Neural cell (in vitro differentiated cells): ENCODE data around the gene SLC17A7. TPM values are rescaled to one million over a fixed set of nuclear protein-coding genes. Genes with fewer than 3 reads are reported as not detected.

Source experiments
- H2AFZ ChIP-seq: fragments of 200-600, 300-800 bp; sonication (generic), shearing (Covaris generic); 2 replicates; pipeline ENCODE4 v1.6.0; 2014; ENCODE audit warnings: low read depth, mild to moderate bottlenecking, antibody characterized with exemption, low read length, moderate library complexity
- H3F3A ChIP-seq: fragments of 200-600 bp; shearing (Covaris generic); 2 replicates; pipeline ENCODE4 v1.6.1; 2016; ENCODE audit warnings: mild to moderate bottlenecking, moderate library complexity, mixed read lengths, antibody characterized with exemption, low read length; ENCODE audit not compliant: insufficient read depth, poor library complexity, severe bottlenecking
- H3K27ac ChIP-seq: fragments of 200-600, 300-800 bp; sonication (generic), shearing (Covaris generic); 2 replicates; pipeline ENCODE4 v1.5.1; 2014; ENCODE audit warnings: mild to moderate bottlenecking, low read length, moderate library complexity
- H3K27me3 ChIP-seq: fragments of 300-800, 200-600 bp; sonication (generic), shearing (Covaris generic); 2 replicates; pipeline ENCODE4 v1.6.0; 2014; ENCODE audit warnings: mild to moderate bottlenecking, low read depth, low read length, moderate library complexity; ENCODE audit not compliant: insufficient read depth
- H3K36me3 ChIP-seq: fragments of 300-800, 200-600 bp; sonication (generic), shearing (Covaris generic); 2 replicates; pipeline ENCODE4 v1.5.1; 2014; ENCODE audit warnings: mild to moderate bottlenecking, antibody characterized with exemption, low read length, moderate library complexity; ENCODE audit not compliant: insufficient read depth
- H3K4me2 ChIP-seq: fragments of 300-800, 200-600 bp; sonication (generic), shearing (Covaris generic); 2 replicates; pipeline ENCODE4 v1.6.0; 2014; ENCODE audit warnings: mild to moderate bottlenecking, low read length
- H3K4me3 ChIP-seq: fragments of 300-800, 200-600 bp; sonication (generic), shearing (Covaris generic); 2 replicates; pipeline ENCODE4 v1.5.1; 2014; ENCODE audit warnings: mild to moderate bottlenecking, low read length, moderate library complexity
- H3K79me2 ChIP-seq: fragments of 200-600 bp; shearing (Covaris generic); replicated peaks from 2 replicates; pipeline ENCODE4 v1.6.0; 2014; ENCODE audit warnings: mild to moderate bottlenecking, low read length, moderate library complexity; ENCODE audit not compliant: insufficient read depth
- H3K9ac ChIP-seq: fragments of 300-800, 200-600 bp; sonication (generic), shearing (Covaris generic); 2 replicates; pipeline ENCODE4 v1.6.1; 2016; ENCODE audit warnings: mild to moderate bottlenecking, low read length, mixed read lengths
- H3K9me2 ChIP-seq: fragments of 200-600 bp; shearing (Covaris generic); 2 replicates; pipeline ENCODE4 v1.6.1; 2016; ENCODE audit warnings: mild to moderate bottlenecking, low read length, mixed read lengths; ENCODE audit not compliant: insufficient read depth
- H3K9me3 ChIP-seq: fragments of 200-600, 300-800 bp; sonication (generic), shearing (Covaris generic); 2 replicates; pipeline ENCODE4 v1.6.1; 2016; ENCODE audit warnings: mild to moderate bottlenecking, mixed run types, low read length, moderate library complexity, mixed read lengths
- H4K20me1 ChIP-seq: fragments of 200-600 bp; shearing (Covaris generic); 2 replicates; pipeline ENCODE4 v1.6.1; 2016; ENCODE audit warnings: mild to moderate bottlenecking, mixed run types; ENCODE audit not compliant: insufficient read depth
- EP300 ChIP-seq: fragments of 450-650 bp; conservative IDR thresholded peaks from 2 replicates; pipeline ENCODE4 v1.6.1; 2014; ENCODE audit warnings: antibody characterized with exemption, mild to moderate bottlenecking, moderate library complexity; ENCODE audit not compliant: poor library complexity, severe bottlenecking
- EZH2 ChIP-seq: fragments of 200-600, 300-800 bp; shearing (Covaris generic), sonication (generic); IDR thresholded peaks from 2 replicates; pipeline ENCODE4 v1.6.1; 2014; ENCODE audit warnings: antibody characterized with exemption, low read length, borderline replicate concordance, mild to moderate bottlenecking; ENCODE audit not compliant: insufficient read depth, poor library complexity, severe bottlenecking
- MXI1 ChIP-seq: fragments of 450-650 bp; conservative IDR thresholded peaks from 2 replicates; pipeline ENCODE4 v1.6.1; 2014; ENCODE audit warnings: antibody characterized with exemption, mild to moderate bottlenecking; ENCODE audit not compliant: poor library complexity, severe bottlenecking
- POLR2AphosphoS5 ChIP-seq: IDR thresholded peaks from 2 replicates; pipeline ENCODE4 v1.6.1; 2012
- RAD21 ChIP-seq: fragments of 450-650 bp; conservative IDR thresholded peaks from 2 replicates; pipeline ENCODE4 v1.6.1; 2014; ENCODE audit warnings: antibody characterized with exemption, mild to moderate bottlenecking, moderate library complexity
- SMC3 ChIP-seq: fragments of 450-650 bp; conservative IDR thresholded peaks from 2 replicates; pipeline ENCODE4 v1.6.1; 2014; ENCODE audit warnings: antibody characterized with exemption, mild to moderate bottlenecking, moderate library complexity; ENCODE audit not compliant: poor library complexity
- TAF1 ChIP-seq: IDR thresholded peaks from 2 replicates; pipeline ENCODE4 v1.6.1; 2012; ENCODE audit warnings: low read depth
- polyA minus RNA-seq: library from RNA; depleted of rRNA, polyadenylated mRNA; stranded (reverse); fragments of >200 nt; gene quantifications from 2 replicates; pipeline ENCODE4 v1.2.3, GENCODE V29; 2014
- polyA plus RNA-seq: library from polyadenylated mRNA; depleted of rRNA; stranded (reverse); fragments of >200 nt; gene quantifications from 2 replicates; pipeline ENCODE4 v1.2.3, GENCODE V29; 2014
- TF ChIP-seq, protein P1 (sequence below): fragments of 450-650 bp; IDR thresholded peaks from 2 replicates; pipeline ENCODE4 v1.5.1; 2014; ENCODE audit warnings: antibody characterized with exemption, mild to moderate bottlenecking, moderate library complexity; ENCODE audit not compliant: poor library complexity, severe bottlenecking
- TF ChIP-seq, protein P2 (sequence below): IDR thresholded peaks from 2 replicates; pipeline ENCODE4 v1.6.1; 2012; ENCODE audit warnings: borderline replicate concordance

SLC17A7 gene
- polyA plus RNA-seq (0.07 TPM in 1 of 2 replicates, not detected in the other), polyA minus RNA-seq (not detected in 2 replicates)

DNA sequence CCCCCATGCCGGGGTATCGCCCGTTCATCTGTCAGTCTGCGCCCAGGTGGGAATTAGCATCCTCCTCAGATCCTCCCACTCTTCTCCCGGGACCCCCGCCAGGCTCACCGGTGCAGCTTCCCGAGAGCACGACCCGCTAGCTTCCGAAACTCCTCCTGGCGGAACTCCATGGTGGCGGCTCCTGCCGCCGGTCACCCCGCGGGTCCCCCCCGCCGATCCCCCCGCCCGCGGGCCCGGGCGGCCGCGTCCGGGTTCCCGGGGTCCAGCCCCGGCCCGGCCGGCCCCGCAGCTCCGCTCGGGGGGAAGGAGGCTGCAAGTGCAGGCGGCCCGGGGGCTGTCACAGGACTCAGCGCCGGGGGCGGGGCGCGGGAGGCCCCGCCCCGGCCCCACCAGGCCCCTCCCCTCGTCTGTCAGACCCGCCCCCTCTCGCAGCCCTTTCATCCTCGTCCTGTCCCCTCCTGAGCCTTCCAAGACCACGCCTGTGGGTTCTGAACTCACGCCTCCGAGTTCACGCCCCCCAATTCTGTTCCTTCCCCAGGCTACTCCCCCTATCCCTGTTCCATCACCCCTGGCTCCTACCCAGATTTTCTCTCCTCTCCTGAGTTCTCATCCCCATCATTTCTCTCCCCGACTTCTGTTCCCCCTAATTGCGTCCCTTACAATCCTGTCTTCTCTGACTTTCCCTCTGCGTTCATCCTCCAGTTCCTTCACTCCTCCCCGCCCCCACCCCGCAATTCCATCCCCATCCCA is at the start of gene SLC17A7:
Gene SLC17A7 (minus strand): TSS at position 318 of the 750 bp plus-strand sequence. CDS start 148 bp downstream, at position 170.
- Histone ChIP-seq H4K20me1 (no peaks in the 10 kb centered on the region), H3K9me2 (no peaks in the 10 kb centered on the region), H3K4me2 (no peak within 1 kb of the TSS), H2AFZ (no peak within 1 kb of the TSS), H3K27me3 (peaks cover 68% of the 10 kb centered on the region), H3K79me2 (no peaks in the 10 kb centered on the region), H3K27ac (no peak within 1 kb of the TSS), H3K9ac (peak within 1 kb of the TSS; percentile 3), H3K4me3 (peak within 1 kb of the TSS; percentile 77), H3K36me3 (no peaks in the 10 kb centered on the region), H3K9me3 (no peaks in the 10 kb centered on the region), H3F3A (no peaks in the 10 kb centered on the region)
- TF ChIP-seq MXI1 (no peak), RAD21 (no peak), TAF1 (no peak), SMC3 (no peak), EP300 (no peak), EZH2 (no peak), POLR2AphosphoS5 (no peak)
- TF ChIP-seq, protein P1, sequence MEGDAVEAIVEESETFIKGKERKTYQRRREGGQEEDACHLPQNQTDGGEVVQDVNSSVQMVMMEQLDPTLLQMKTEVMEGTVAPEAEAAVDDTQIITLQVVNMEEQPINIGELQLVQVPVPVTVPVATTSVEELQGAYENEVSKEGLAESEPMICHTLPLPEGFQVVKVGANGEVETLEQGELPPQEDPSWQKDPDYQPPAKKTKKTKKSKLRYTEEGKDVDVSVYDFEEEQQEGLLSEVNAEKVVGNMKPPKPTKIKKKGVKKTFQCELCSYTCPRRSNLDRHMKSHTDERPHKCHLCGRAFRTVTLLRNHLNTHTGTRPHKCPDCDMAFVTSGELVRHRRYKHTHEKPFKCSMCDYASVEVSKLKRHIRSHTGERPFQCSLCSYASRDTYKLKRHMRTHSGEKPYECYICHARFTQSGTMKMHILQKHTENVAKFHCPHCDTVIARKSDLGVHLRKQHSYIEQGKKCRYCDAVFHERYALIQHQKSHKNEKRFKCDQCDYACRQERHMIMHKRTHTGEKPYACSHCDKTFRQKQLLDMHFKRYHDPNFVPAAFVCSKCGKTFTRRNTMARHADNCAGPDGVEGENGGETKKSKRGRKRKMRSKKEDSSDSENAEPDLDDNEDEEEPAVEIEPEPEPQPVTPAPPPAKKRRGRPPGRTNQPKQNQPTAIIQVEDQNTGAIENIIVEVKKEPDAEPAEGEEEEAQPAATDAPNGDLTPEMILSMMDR: no peak
- TF ChIP-seq, protein P2, sequence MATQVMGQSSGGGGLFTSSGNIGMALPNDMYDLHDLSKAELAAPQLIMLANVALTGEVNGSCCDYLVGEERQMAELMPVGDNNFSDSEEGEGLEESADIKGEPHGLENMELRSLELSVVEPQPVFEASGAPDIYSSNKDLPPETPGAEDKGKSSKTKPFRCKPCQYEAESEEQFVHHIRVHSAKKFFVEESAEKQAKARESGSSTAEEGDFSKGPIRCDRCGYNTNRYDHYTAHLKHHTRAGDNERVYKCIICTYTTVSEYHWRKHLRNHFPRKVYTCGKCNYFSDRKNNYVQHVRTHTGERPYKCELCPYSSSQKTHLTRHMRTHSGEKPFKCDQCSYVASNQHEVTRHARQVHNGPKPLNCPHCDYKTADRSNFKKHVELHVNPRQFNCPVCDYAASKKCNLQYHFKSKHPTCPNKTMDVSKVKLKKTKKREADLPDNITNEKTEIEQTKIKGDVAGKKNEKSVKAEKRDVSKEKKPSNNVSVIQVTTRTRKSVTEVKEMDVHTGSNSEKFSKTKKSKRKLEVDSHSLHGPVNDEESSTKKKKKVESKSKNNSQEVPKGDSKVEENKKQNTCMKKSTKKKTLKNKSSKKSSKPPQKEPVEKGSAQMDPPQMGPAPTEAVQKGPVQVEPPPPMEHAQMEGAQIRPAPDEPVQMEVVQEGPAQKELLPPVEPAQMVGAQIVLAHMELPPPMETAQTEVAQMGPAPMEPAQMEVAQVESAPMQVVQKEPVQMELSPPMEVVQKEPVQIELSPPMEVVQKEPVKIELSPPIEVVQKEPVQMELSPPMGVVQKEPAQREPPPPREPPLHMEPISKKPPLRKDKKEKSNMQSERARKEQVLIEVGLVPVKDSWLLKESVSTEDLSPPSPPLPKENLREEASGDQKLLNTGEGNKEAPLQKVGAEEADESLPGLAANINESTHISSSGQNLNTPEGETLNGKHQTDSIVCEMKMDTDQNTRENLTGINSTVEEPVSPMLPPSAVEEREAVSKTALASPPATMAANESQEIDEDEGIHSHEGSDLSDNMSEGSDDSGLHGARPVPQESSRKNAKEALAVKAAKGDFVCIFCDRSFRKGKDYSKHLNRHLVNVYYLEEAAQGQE: no peak

DNA sequence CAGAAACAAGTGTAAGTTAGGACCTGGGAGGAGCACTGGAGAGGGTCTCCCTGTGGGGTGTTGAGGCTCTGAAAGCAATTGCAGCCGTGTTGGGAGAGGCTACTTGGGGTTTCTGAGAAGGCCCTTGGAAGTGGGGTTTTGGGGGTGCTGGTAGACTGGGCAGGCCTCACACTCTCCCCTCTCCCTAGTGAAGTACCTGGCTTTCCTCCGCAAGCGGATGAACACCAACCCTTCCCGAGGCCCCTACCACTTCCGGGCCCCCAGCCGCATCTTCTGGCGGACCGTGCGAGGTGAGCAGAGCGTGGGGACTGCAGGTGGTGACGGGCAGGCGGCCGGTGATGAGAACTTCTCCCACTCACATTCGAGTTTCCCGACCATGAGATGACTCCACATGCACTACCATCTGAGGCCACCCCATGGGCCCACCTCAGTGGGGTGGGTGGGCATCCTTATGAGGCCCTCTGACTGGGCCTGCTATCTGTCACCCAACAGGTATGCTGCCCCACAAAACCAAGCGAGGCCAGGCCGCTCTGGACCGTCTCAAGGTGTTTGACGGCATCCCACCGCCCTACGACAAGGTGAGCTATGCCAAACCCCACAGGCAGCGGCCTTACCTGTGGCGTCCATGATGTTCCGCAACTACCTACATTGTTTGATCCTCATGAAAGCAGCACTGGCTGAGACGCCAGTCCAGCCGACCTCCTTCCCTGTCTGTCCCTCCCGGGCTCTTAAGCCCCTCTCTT is 49.1 kb upstream of the SLC17A7 start:
- peaks cover 28% of the 10 kb centered on the region for H3K79me2 ChIP-seq
- peak overlapping the region; percentile 97 for H3K4me3 ChIP-seq
- no peak overlapping the region for H3K9ac ChIP-seq
- H3K9me3 ChIP-seq: no peaks in the 10 kb centered on the region
- no peaks in the 10 kb centered on the region for H3F3A ChIP-seq
- H3K27ac ChIP-seq: no peak overlapping the region
- no peak overlapping the region for H3K4me2 ChIP-seq
- no peaks in the 10 kb centered on the region for H3K27me3 ChIP-seq
- no peak overlapping the region for H2AFZ ChIP-seq
- TF ChIP-seq EP300 (no peak), TAF1 (no peak), RAD21 (no peak), MXI1 (no peak), EZH2 (no peak), SMC3 (no peak), POLR2AphosphoS5 (no peak)
- TF ChIP-seq, protein P2: no peak
- TF ChIP-seq, protein P1: no peak
- H4K20me1 ChIP-seq: peaks cover 11% of the 10 kb centered on the region
- no peaks in the 10 kb centered on the region for H3K9me2 ChIP-seq
- H3K36me3 ChIP-seq: no peaks in the 10 kb centered on the region
